GM18526 (cell line): ENCODE measurements around the gene PTPRN2.

Experiments
- POLR2A ChIP-seq: IDR thresholded peaks from 3 replicates; pipeline ENCODE4 v1.6.1; 2011; ENCODE audit not compliant: insufficient read length; ENCODE audit errors: extremely low read depth

The PTPRN2 gene

GRCh38 chr7:157609932-157610640 lies 977.5 kb downstream of the PTPRN2 start:
- no peak for TF ChIP-seq POLR2A

GRCh38 chr7:157609516-157609915 lies 978.1 kb downstream of the PTPRN2 start:
- TF ChIP-seq POLR2A: no peak

DNA sequence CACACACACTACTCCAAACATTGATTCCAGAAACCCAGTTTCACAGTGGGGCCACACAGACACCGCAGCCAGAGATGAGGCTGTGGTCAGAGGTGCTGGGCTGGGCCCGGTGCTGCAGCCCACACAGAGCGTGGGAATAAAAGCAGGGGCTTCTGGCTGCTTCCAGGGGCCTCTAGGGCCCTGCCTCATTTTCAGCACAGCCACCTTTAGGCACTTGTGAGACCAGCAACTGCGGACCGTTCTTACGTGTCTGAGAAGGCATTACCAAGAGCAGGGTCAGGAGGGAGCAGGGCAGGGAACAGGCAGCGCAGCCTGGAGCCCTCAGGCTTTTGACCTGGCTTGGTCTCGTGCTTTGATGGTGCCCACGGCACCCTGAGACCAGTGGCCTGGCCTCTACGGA lies 980.4 kb downstream of the PTPRN2 start:
- TF ChIP-seq POLR2A: no peak

- TF ChIP-seq POLR2A: no peak
Observed at GRCh38 chr7:157606140-157606539, 981.5 kb downstream of the PTPRN2 start.

DNA sequence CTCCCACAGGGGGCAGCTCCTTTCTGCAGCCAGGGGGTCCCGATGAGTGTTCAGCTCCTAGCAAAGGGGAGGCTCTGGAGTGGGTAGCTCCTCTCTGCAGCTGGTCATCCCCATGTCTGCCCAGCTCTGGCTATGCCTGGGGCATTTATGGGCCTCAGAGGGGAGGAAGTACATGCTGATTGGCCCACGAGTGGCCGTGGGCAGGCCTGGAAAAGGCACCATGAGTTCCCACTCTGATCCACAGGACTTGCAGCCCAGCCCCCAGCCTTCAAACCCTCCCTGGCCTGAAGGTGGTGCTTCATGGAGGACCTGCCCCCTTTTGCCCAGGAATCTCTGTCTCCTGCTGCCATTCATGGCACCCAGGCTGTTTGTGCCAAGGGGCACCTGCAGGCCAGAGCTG lies 982.0 kb downstream of the PTPRN2 start:
- TF ChIP-seq POLR2A: no peak

DNA sequence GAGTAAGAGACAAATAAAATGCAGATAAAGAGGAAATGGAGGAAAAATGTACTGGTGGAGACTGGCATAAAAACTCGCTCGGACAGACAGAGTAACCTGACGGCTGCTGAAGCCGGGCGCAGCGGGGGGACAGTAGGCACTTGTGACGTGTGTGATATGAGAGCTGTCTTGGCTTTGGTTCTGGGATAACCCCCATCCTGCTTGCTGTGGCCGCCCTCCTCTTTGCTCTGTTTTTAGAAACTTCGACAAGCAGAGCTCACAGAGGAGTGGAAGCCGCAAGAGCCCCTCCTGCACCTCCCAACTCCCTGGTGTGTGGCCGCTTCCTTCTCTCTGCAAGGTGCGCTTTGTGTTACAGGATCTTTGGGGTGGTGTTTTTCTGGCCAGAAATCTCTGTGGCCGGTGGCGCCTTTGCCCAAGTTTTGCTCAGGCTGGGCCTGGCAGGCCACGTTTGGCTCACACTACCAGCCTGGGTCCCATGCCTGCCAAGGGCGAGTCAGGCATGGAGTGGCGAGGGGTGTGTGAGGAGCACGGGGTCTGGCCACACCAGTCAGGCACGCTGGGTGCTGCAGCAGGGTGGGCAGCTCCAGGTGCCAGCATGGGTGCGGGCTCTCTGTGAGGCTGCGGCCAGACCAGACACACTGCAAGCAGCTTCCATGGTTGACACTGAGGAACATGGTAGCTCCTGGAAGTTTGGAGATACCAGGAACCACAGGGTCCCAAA lies 982.8 kb downstream of the PTPRN2 start:
- TF ChIP-seq POLR2A: no peak

DNA sequence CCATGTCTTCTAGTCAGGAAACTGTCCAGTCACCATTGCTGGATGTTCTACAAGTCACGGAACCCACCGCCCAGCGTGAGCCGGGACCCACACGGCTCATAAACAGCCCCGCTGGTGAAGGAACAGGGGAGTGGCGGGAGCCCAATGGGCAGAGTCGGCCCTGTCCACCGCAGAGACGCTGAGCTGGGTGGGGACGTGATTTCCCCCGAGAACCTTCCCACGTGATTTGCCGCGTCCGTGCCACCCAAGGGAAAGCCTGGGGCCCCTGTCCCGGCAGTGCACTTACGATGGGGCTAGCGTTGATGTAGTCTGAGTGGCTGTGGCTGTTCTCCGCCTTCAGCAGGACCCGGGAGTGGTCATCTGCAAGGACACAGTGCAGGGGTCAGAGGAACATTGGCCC lies 983.9 kb downstream of the PTPRN2 start:
- no peak for TF ChIP-seq POLR2A

- TF ChIP-seq POLR2A: no peak
Observed at GRCh38 chr7:157603005-157603404, 984.6 kb downstream of the PTPRN2 start.

DNA sequence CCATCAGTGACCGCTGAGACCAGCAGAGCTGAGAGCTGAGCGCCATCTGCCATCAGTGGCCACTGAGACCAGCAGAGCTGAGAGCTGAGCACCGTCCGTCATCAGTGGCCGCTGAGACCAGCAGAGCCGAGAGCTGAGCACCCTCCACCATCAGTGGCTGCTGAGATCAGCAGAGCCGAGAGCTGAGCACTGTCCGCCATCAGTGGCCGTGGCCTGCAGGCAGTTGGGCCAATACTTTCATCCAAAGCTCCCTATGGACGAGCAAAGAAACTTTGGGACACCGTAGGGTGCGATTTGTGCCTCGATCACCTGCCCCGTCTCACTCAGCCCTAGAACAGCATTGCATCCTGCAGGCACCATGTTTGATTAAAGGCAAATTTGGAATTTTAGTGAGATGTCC lies 985.0 kb downstream of the PTPRN2 start:
- no peak for TF ChIP-seq POLR2A

- no peak for TF ChIP-seq POLR2A
Observed at GRCh38 chr7:157602156-157602555, 985.5 kb downstream of the PTPRN2 start.

GRCh38 chr7:157601530-157601929 lies 986.1 kb downstream of the PTPRN2 start:
- no peak for TF ChIP-seq POLR2A

DNA sequence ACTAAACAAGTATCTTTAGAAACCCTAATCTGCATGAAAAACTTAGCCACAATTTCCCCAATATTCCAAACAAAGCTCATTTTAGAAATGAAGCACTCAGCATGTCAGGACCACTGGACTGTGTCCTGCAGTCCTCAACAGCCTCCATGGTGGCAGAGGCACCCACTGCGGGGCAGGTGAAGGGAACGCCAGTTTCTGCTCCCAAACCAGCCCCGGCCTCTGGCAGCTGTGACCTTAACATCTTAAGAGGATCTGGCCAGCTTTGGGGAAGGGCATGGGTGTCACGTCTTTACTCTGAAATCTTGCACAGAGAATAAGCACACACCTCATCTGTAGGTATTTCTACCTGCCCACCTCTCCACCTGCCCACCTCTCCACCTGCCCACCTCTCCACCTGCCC lies 988.1 kb downstream of the PTPRN2 start:
- no peak for TF ChIP-seq POLR2A

DNA sequence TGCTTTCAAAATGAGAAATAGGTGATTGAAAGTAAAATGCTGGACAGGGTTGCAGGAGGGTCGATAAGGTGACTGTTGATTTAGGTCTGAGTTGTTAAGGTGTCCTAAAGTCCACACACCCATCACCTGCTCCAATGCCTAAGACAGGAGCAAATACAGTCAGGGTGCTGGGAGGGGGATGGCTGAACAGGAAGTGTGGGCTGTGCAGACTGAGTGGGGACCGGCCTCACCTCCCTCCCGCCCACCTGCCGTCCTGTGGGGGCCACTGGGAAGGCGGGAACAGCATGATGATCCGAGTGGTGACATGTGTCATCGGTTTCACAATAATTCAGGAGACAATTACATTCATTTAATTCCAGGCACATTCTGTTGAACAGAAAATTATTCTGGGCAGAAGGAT lies 990.1 kb downstream of the PTPRN2 start:
- no peak for TF ChIP-seq POLR2A

- TF ChIP-seq POLR2A: no peak
Observed at GRCh38 chr7:157596881-157597280, 990.7 kb downstream of the PTPRN2 start.

- no peak for TF ChIP-seq POLR2A
Observed at GRCh38 chr7:157596471-157596870, 991.2 kb downstream of the PTPRN2 start.

- TF ChIP-seq POLR2A: no peak
Observed at GRCh38 chr7:157596026-157596425, 991.6 kb downstream of the PTPRN2 start.
